Measurements from ENCODE around the gene ZNF333.
"Not testable (repeated sequence)": the region's sequence is repeated elsewhere in the genome, so short reads cannot be mapped to it uniquely, and the experiment has no call there.

Gene ZNF333

DNA sequence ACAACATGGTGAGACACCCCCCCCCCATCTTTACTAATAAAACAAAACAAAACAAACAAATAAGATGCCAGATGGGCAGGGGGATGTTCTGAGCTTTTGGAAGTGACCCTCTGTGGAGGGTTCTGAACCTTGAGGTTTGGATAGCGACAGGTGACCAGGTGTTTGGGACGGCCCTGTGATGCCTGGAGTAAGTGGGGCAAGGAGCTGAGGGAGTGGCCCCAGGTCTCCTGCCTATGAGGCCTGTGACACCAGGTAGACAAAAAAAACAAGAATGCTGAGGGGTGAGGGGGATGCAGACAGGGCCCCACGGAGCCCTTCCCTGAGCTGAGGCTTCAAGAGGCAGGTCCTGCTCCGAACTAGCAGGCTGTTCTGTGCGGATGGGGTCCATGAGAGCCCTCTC lies 79.4 kb downstream of the ZNF333 start:
- no peak for DNase-seq (ENCODE audit: low spot score)

DNA sequence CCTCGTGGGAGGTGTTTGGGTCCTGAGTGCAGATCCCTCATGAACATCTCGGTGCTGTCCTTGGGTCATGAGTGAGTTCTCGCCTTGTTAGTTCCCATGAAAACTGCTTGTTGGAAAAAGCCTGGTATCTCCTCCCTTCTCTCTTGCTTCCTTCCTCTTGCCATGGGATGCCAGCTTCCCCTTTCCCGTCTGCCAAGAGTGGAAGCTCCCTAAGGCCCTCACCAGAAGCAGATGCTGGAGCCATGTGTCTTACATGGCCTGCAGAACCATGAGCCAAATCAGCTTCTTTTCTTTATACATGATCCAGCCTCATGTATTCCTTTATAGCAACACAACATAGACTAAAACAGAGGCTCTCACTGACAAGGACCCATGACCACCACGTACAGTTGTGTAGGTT lies 80.3 kb downstream of the ZNF333 start:
- no peak for DNase-seq (ENCODE audit: low spot score)

DNA sequence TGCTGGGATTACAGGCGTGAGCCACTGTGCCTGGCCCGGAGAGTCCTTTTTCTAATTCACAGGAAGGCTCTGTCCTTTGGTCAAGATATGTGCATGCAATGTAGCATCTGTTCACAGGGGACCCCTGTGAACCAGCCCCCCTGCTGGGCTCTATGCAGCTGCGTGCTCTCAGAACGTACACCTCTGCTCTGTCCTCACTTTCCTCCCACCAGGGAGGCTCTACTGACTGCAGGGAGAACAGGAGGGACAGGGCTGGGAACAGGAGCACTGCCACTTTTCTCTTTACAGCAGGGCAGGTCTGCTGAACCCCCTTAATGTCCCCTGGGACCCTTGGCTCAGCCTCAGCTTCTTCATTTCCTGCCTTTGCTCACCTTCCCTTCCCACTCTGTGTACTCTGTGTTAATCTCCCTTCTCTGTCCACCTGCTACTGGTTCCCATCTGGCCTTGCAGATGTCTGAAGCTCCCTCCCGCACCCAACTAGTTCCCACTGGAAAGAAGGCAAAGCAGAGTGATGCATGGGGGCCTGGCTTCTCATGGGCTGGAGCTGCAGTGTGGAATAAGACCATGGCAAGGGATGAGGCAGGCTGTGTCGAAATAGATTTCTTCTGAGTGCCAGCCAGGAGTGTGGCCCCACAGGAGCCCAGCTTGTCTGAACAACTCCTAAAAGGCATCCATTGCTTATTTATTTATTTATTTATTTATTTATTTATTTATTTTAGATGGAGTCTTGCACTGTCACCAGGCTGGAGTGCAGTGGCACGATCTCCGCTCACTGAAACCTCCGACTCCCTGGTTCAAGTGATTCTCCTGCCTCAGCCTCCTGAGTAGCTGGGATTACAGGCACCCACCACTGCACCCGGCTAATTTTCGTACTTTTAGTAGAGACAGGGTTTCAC lies 81.3 kb downstream of the ZNF333 start:
- DNase-seq (ENCODE audit: low spot score): no peak

DNA sequence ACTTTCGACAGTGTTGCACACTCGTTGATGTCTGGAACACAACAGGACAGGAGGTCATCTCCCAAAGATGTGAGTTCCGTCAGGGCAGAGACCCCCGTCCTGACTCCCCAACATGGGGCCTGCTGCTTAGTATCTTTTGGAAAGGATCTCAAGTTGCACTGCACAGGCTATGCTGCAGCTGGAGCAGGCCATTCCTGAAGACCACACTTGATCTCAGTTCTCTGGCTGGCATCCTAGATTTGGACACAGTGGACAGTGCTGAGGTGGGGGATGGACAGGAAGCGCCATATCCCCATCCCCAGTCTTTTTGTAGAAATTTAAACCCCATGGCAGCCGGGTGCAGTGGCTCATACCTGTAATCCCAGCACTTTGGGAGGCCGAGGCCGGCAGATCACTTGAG lies 82.6 kb downstream of the ZNF333 start:
- DNase-seq (ENCODE audit: low spot score): no peak

DNA sequence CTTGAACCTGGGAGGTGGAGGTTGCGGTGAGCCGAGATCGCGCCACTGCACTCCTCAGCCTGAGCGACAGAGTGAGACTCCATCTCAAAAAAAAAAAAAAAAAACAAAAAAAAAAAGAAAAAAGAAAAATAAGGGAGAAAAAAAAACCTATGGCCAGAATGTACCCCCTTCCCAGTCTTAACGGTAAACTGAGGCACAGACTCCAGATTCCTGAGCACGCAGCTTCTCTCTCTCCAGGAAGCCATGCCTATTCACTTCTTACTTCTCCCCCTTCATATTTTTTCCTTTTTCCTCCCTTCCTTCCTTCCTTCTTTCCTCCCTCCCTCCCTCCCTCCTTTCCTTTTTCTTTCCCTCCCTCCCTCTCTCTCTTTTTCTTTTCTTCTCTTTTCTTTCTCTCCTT lies 83.1 kb downstream of the ZNF333 start:
- no peak for DNase-seq (ENCODE audit: low spot score)

DNA sequence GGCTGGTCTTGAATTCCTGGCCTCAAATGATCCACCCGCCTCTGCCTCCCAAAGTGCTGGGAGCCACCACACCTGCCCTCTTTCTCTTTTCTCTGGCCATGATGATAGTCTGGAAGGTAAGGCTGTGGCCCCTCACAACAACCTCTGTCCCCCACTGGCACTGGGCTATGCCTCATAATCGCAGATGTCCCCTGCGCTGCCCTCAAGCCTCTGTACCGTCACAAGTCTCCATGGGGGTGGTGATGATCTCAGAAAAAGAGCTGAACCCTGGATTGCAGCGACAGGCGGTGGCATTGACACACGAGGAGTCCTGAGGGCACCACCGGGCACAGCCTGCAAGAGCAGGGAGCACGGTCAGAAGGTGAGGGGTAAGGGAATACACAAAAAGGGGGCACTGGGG lies 83.9 kb downstream of the ZNF333 start:
- DNase-seq (ENCODE audit: low spot score): not testable (repeated sequence)

DNA sequence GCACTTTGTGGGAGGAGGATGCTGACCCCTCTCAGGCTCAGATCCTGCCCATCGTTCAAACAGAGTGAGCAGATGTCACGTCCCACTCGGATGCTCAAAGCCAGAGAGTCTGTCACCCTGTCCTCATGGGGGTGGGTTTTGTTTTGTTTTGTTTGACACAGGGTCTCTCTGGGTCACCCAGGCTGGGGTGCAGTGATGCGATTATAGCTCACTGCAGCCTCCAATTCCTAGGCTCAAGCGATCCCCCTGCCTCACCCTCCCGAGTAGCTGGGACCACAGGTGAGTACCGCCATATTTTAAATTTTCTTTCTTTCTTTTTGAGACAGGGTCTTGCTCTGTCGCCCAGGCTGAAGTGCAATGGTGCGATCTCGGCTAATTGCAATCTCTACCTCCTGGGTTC lies 84.5 kb downstream of the ZNF333 start:
- DNase-seq (ENCODE audit: low spot score): no peak

DNA sequence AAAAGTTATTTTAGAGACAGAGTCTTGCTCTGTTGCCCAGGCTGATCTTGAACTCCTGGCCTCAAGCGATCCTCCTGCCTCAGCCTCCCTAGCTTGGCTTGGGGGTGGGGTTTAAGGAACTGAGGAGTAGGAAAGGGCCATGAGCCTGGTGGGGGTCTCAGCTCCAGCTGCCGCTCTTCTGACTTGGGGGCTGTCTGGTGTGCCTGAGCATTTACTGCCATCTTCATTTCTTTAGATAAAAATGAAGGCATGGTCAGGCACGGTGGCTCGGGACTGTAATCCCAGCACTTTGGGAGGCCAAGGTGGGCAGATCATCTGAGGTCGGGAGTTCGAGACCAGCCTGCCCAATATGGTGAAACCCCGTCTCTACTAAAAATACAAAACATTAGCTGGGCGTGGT lies 85.5 kb downstream of the ZNF333 start:
- DNase-seq (ENCODE audit: low spot score): not testable (repeated sequence)

DNA sequence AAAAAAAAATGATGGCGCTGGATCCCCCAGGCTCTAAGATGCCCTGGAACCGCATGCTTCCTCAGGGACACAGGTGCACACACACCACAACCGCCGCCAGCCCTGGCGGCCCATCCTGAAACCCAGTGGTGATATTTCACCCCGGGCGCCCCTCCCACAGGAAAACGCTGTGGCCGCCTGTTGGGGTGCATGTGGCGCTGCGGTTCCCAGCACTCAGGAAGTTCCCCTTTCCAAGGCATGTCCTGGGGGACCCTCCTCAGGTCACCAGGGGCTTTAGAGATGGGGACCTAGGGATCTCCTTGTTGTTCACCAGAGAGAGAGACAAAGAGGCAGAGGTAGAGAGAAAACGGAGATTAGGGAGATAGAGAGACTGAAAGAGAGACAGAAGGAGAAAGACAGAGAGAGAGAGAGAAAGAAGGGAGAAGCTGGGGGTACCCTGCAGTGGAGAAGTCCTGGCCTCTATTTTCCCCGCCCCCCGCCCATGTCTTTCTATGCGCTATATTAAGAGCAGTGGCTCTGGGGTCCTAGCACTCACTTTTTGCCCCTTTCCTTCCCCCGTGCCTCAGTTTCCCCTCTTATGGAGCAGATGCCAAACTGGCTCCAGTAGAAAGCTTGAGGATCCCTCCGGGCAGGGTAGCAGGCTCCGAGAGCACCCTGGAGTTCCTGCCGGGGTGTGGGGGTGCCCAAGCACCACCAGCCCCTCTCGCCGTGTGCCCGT lies 86.2 kb downstream of the ZNF333 start:
- no peak for DNase-seq (ENCODE audit: low spot score)

DNA sequence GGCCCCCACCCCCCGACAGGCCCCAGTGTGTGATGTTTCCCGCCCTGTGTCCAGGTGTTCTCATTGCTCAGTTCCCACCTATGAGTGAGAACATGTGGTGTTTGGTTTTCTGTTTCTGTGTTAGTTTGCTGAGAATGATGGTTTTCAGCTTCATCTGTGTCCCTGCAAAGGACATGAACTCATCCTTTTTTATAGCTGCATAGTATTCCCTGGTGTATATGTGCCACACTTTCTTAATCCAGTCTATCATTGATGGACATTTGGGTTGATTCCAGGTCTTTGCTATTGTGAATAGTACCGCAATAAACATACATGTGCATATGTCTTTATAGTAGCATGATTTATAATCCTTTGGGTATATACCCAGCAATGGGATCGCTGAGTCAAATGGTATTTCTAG lies 87.8 kb downstream of the ZNF333 start:
- not testable (repeated sequence) for DNase-seq (ENCODE audit: low spot score)

DNA sequence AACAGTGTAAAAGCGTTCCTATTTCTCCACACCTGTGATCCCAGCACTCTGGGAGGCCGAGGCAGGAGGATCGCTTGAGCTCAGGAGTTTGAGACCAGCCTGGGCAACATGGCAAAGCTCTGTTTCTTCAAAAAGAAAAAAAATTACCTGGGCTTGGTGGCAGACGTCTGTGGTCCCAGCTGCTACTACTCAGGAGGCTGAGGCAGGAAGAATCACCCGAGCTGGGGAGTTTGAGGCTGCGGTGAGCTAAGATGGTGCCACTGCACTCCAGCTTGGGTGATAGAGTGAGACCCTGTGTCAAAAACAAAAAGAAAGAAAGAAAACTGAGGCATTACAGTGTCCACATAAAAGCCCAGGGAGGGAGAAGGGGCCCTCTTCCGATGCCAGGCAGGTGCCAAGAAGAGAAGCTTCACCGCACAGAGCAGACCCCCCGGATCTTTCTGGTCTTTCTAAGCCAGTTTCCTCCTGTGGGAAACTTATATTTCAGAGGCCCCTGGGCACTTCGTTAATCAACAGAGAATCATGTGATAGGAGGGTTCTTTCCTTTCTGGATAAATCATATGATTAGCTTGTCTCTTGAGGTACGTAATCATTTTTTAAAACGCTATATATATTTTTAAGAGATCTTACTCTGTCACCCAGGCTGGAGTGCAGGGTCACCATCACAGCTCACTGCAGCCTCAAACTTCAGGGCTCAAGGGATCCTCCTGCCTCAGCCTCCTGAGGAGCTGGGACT lies 88.4 kb downstream of the ZNF333 start, which contains the start of gene ADGRE2:
Gene ADGRE2 (minus strand): TSS at position 451 of the 736 bp plus-strand sequence. CDS start 1,804 bp downstream, outside the sequence.
- not testable (repeated sequence) for DNase-seq (ENCODE audit: low spot score)

DNA sequence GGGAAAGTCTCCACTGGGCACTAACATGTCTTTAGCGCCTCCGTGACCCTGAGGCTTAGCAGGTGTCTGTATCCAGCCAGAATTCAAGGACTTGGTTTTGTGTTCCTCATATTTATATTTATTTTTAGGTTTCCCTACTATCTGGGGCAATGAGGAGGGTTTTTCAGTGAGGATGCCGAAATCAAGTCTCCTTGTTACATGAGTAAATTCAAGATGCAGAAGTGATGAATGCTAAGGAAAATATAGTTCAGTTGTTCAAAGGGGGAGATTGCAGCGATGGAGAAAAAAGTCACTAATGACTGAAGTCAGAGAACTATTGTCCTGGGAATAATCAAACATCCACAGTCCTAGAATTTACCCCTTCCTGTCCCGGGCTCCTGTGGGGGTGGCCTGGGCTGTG lies 89.3 kb downstream of the ZNF333 start:
- DNase-seq (ENCODE audit: low spot score): no peak

DNA sequence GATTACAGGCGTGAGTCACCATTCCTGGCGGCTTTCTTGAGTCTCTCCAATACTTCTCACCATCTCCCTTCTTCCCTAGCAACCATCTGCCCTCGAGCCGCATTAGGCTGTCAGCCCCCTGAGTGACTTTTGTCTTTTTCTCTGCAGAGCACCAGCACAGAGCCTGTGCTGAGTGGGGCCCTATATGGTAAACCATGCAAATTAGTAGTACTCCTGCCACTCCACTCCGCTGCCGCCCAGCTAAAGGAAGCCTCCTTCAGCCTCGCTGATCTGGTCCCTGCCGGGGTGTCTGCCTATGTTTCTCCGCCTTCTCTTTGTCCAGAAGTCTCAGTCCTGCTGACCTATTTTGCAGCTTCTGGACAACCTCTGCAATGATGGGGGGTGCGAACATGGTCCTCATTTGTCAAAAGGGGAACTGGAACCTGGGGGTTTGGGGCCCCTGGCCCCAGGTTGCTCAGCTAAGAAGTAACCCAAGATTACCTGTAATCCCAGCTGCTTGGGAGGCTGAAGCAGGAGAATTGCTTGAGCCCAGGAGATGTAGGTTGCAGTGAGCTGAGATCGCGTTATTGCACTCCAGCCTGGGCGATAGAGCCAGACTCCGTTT lies 90.9 kb downstream of the ZNF333 start:
- DNase-seq (ENCODE audit: low spot score): not testable (repeated sequence)

DNA sequence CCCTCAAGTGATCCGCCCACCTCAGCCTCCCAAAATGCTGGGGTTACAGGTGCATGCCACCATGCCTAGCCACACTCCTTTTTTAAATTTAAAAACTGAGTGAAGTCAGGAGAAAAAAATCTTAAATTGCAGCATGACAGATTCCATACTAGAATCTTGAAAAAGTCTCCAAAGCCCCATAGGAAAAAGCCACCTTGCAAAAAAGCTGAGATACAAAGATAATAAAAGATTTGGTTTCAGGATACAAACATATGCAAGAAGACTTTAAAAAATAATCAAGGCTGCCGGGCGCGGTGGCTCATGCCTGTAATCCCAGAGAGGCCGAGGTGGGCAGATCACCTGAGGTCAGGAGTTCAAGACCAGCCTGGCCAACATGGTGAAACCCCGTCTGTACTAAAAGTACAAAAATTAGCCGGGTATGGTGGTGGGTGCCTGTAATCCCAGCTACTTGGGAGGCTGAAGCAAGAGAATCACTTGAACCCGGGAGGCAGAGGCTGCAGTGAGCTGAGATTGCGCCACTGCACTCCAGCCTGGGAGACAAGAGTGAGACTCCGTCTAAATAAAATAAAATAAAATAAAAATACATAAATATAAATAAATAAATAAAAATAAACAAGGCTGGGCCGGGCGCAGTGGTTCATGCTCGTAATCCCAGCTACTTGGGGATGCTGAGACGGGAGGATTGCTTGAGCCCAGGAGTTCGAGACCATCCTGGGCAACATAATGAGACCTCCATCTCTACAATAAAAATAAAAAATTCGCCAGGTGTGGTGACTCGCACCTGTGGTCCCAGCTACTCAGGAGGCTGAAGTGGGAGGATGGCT lies 92.1 kb downstream of the ZNF333 start:
- not testable (repeated sequence) for DNase-seq (ENCODE audit: low spot score)

DNA sequence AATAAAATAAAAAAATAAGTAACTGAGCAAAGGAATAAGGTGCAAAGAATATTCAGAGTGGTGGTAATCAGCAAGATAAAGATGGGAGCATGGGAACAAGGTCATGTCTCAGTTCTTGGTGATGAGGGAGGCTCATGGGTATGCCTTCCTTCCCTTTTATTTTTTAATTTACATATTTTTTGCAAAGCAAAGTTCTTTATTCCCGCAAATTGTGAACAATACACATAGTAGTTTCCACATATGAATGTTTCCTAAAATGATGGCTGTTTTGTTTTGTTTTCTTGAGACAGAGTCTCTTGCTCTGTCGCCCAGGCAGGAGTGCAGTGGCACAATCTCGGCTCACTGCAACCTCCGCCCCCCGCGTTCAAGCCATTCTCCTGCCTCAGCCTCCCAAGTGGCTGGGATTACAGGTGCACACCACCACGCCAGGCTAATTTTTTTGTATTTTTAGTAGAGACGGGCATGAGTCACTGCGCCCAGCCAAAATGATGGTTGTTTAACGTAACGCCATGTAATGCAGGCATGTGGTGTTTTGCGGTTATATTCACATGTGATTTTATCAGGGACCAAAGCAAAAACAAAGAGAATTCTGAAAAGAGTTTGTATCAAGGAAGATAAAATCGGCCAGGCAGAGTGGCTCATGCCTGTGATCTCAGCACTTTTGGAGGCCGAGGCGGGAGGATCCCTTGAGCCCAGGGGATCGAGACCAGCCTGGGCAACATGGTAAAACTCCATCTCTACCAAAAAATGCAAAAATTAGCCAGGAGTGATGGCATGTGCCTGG lies 93.0 kb downstream of the ZNF333 start:
- no peak for DNase-seq (ENCODE audit: low spot score)

All from cerebellar cortex (tissue), 1 donor.